Daoy (cell line): Measurements from ENCODE around the gene CPLX1. TPM values are rescaled to one million over a fixed set of nuclear protein-coding genes. Genes with fewer than 3 reads are reported as not detected.

Source experiments
- DNase-seq: peaks from one replicate; pipeline ENCODE4 v3.0.0-alpha.2; 2015; ENCODE audit warnings: low read depth
- total RNA-seq: library from RNA; depleted of rRNA; stranded (reverse); fragments of >200 nt; shearing (Covaris generic); gene quantifications from 2 replicates; pipeline ENCODE4 v1.2.3, GENCODE V29; 2014

CPLX1 gene
- total RNA-seq, 1 experiment from 2014 or later, result not detected

DNA sequence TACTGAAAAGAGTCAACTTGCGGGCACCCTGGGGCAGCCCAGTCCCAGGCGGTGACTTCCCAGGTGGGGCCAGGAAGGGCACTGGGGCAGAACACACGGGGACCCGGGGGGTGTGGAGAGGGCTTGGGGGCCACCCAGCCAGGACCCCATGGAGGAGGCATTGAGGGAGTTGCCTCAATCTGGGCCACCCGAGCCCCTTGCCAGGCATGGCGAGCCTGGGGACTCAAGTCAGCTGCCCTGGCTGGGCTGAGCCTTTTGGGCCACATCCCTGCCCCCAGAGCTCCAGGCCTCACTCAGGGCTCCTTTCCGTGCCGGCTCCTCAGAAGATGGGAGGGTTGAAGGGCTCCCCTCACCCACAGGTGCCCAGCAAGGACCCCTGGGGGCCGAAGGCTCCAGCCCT is 6.6 kb upstream of the CPLX1 start:
- no peak for DNase-seq

DNA sequence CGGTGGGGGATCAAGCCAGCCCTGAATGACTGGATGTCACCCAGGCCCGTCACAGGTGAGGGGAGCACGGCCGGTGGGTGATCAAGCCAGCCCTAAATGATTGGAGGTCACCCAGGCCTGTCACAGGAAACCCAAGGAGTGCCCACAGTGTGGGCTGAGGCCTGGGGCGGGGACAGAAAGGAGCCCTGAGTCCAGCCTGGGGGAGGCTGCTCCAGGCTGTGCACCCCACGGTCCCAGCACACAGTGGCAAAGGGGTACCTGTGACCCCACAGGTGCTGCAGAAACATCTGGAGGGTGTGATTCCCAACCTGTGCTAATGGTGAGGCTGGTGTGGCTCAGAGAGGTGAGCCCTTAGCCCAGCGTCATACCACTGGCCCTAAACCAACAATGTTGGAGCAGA is 6.2 kb upstream of the CPLX1 start:
- no peak for DNase-seq

DNA sequence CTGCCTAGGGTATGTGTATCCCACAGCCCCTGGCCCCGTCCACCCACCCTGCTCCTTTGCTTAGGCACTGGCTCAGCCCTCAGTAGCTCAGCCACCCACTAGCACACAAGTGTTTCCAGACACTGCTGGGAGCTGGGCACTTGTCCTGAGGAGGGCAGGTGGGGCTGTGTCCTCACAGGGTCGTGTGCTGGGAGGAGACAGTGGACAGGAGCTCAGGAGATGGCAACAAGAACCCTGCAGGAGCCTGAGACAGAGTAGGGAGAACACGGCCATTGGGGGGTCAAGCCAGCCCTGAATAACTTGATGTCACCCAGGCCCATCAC is 5.5 kb upstream of the CPLX1 start:
- no peak for DNase-seq

DNA sequence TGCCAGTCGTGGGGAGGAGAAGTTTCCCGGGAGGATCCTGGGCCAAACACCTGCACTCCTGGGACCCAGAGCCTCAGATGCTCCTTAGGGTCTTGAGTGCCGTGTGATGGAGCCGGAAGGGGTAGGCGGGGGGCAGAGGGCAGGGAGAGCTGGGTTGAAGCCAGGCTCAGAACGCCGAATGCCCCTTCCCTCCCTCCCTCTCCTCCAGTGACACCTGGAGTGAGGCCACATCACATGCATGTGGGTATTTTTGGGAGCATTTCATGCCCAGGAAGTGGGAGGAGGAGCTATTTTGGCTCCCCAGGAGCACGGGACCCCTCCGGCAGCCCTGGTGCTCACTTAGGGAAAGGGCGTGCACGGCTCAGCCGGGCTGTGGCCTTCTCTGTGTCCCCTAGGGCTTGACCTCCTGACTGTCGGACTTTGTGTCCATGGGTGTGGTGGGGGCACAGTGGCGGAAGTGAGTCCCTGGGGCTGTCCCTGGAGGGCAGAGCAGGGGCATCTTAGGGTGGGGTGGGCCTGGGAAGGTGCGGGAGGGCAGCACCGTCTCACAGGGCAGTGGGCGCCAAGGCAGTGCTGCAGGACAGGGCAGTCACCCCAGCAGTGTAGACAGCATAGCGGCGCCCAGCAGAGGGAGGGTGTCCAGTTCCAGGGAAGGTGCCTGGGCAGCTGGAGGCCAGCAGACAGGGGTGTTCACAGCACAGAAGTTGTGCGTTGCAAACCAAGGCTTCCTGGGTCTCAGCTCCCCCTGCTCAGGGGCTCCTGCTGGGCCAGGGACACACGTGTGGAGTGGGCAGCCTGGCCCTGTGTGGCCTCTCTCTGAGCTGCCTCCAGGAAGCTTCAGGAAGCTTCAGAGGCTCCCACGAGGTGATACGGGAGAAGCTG is 4.9 kb upstream of the CPLX1 start:
- DNase-seq, result no peak

DNA sequence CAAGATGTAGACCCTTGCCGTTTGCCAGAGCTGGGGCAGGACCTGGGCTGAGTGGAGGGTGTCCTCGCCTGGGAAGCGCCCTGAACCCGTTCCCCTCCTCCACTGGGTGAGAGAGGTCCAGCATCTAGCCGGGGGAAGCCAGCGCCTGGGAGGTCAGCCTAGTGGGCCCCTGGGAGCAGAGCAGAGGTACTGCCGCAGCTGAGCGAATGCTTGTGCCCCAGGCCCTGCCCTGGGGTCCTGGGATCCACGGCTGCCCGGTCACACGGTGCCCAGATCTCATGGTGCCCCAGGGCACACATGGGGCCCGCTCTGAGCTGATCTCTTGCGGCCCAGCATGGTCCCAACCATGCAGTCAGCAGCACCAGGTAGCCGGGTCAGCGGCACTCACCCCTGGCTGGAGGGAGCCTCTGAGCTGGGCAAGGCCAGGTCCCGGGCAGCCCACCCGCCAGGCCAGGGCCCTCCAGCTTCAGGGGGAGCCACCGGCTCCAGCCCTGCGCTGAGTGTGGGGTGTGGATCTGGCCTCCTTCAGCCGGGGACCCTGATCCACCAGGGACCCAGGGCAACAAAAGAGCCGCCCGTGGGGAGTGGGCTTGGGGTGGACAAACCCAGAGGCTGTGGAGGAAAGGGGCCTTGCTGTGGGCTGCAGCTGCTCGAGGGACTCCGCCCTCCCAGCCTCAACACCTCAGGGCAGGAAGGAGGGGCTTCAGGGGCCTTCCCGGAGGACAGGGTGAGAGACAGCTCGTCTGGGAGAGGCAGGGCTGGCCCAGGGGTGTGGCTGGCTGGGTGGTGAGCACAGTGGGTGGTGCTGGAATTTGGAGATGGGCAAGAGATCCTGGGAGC is 4.1 kb upstream of the CPLX1 start:
- DNase-seq, result no peak

DNA sequence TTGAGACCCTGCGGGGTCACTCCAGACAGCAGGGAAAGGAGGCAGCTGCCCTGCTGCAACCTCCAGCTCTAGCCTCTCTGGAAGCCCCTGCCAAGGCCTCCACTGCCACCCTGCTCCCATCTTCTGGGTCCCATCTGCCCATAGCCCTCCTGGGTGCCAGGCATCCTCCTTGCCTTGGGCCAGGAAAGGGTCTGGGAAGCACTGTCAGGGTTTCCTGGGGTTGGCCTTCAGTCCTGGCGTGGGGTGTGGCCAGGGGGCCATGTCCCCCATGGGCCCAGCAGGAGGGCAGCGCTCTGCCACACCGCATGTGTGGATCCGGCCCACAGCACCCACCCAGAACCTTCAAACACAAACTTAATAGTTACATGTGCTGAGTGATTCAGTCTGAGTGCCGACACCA is 3.4 kb upstream of the CPLX1 start:
- DNase-seq, result no peak

DNA sequence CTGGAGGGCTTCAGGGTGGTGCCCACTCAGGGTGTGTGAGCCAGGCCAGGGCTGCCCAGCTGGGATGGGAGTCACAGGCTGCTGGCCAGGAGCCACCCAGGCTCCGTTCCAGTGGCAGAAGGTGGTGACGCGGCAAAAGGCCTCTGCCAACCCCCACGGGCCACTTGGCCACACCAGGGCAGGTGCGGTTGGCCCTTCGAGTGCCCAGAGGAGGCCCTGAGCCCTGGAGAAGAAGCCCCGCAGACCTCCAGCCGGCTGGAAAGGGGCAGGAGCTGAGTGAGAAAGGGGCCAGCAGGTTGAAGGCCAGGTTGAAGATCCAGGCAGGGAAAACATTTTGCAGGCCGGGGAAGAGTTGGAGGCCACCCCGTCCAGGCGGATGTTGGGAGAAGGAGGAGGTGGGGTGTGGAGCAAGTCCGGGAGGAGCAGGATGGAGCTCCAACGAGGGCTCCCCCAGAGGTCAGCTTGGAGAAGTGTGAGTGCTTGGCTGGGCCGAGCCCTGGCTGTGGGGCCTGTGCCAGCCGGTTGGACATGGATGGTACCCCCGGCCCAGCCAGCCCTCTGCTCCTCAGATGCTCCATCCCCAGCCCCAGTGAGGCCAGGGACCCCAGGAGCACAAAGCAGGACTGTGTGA is 2.8 kb upstream of the CPLX1 start:
- DNase-seq, result peak; percentile 33

DNA sequence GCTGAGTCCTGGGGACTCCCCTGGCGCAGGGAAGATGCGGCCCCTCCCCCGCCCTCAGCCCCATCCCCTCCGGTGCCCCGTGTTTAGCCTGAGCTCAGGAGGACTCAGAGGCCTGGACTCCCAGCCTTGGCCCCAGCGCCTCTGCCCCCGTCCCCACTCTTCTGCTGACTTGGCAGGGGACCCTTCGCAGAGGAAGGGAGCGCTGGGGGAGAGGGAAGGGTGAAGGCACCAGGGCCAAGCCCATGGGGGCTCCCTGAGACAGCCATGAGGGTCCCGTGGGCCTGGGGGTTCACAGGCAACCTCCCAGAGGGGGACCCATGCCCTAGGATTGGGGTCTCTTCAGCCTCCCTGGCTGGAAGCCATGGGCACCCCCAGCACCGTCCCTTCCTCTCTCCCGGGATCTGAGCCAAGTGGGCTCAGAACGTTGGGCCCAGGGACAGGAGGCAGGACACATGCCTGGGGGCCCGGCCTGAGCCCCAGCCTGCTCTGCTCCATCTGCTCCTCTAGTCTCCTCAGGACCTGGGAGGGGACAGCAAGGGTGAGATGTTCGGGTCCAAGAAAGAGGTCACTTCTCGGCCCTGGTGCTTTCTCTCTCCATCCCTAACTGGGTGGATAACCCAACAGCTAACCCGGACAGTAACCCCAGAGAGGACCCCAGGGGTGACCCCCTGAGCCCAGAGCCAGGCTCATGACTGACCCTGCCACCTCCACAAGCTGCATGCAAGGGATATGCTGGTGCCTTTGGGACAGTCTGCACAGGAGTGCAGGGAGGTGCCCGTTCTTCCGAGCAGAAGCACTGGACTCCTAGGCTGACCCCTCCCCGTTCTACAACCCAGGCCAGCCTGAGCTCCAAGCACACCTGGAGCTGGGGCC is 1.5 kb upstream of the CPLX1 start:
- DNase-seq, result peak; percentile 2

DNA sequence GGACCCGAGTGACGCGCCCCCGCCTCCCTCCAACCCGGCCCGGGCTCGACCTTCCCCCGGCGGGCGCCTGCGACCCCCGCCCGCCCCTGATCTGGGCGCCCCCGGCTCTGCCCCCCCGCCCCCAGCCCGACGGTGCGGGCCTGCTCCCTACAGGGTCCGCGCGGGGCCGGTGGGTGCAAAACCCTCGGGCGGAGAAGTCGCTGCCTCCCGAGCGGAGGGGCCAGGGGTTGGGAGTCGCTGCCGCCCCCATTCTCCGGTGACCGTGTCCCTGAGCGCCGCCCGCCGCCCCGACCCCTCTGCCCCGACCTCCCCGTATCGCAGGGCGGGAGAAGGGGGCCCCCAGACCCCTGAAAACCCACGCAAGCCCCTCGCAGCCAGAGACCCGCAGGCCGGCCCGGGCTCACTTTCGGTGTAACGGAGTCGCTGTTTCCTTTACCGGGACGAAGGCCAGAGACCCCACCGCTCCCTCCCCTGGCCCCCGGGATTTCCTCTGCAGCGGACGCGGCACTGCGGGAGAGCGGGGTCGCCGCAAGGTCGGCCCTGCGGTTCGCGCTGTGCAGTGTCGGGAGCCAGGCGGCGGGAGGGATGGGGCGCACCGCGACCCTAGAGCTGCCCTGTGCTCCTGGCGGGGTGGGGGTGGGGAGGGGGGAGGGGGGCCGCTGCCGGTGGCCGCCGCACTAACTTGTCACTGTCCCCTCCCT is 729 bp upstream of the CPLX1 start:
- DNase-seq, result no peak

DNA sequence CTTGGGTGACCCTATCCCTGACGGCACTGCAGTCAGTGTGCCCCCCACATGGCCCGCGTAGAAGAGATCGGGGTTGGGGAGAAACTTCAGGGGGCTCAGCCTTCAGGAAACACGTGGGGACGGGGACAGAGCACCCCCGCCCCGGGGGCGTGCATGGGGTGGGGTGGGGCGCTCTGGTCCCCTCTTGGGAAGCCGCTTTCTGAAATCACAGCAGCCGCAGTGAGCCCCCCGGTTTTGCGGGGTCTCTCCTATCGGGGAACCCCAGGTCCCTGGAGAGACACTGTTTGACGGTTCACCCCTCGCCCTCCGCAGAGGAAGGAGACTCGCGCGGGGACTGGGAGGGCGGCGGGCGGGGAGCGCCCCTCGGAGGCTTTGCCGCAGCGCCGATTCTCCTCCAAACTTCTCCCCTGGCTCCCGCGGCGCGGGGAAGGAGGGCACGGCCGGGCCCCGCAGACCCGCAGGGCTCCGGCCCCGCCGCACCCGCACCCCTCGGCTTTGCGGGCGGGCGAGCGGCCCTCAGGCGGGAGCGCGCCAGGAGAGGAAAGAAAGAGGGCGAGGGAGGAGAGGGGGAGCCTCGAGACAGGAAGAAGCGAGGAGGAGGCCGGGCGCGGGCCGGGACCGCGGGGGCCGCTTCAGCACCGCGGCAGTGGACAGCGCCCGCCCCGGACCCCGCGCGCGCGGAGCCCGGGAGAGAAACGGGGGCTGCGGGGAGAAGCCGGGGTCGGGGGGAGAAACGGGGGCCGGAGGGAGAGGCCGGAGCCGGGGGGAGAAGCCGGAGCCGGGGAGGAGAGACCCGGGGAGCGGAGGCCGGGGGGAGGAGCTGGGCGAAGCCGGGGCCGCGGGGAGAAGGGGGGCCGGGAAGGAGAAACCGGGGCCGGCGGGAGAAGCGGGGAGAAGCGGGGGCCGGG is 612 bp downstream of the CPLX1 start:
- DNase-seq, result peak; percentile 45

DNA sequence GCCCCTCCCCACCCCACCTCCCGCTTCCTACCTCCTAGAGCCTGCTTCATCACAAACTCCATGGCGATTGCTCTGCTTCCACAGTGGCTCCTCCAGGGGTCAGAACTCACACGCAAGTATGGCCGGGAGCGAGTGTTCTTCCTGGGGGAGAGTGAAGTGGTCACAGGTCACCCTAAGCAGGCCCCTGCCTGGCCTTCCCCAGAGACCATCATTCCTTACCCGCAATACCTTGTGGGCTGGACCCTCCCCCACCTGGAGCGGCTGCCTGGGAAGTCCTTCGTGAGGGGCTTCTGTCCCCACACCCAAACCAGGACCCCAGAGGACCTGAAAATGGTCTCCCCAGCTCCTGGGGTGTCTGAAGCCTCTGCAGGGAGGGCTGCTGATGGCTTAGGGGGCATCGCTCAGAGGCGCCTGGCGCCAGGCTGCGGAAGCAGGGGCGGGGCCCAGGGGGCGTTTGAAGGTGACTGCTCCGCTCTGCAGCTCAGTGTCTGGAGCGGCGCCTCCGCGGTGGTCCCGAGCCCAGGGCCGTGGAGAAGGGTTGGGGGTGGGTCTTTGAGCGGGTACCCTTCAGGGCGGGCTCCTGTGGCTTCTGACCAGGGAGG is 1.4 kb downstream of the CPLX1 start:
- no peak for DNase-seq

DNA sequence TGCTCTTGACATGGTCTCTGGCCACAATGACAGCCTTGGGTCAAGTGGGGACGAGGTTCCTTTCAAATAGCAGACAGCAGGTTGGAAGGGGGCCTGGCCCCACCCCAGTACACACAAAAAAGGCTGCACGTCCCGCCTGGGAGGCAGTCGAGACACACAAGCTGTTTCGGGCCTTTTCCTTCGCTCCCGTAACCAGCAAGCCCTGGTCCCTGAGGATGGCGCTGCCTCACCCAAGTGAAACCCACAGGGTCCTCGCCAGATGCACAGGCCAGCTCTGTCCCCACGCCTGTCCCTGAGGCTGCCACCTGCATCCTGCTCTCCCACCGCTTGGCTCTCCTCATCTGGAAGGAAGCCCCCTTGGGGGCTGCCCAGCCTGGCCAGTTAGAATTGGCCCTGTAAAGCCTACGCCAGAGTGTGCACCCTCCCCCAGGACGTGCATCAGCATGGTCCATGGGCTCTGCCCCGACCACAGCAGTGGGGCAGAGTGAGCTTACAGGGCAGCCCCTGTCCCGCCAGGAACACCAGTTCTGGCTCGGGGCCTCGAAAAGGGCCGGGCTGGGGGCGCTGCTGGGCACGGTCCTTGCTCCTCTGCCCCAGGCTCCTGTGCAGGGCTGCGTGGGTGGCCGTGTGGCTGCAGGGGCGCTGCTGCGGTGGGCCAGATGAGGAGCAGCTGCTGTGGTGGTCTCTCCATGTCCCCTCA is 2.0 kb downstream of the CPLX1 start:
- DNase-seq, result no peak

DNA sequence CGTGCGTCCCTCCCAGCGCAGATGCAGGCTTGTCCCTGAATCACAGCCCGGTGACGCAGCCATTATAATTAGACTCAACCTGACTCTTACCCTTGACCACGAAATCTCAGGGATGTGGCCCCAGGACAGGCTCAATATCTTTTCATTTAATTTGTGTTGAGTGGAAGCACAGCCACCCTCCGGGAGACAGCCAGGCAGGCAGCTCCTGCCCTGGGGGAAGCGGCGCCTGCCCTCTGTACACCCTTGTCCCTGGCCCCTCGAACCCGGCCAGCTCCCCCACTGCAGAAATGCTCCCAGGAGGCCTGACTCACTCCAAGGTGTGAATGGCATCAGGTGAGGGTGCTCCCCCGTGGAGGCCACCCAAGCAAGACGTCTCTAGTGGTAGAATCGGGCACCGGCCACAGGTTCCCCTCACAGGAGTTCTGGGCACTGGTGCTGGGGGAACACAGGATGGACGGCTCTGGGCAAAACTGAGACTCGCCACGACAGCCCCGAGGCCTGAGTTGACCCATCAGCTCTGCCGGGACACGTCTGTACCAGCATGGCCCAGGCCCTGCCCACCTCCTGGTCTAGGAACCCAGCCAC is 2.7 kb downstream of the CPLX1 start:
- DNase-seq, result peak; percentile 26

DNA sequence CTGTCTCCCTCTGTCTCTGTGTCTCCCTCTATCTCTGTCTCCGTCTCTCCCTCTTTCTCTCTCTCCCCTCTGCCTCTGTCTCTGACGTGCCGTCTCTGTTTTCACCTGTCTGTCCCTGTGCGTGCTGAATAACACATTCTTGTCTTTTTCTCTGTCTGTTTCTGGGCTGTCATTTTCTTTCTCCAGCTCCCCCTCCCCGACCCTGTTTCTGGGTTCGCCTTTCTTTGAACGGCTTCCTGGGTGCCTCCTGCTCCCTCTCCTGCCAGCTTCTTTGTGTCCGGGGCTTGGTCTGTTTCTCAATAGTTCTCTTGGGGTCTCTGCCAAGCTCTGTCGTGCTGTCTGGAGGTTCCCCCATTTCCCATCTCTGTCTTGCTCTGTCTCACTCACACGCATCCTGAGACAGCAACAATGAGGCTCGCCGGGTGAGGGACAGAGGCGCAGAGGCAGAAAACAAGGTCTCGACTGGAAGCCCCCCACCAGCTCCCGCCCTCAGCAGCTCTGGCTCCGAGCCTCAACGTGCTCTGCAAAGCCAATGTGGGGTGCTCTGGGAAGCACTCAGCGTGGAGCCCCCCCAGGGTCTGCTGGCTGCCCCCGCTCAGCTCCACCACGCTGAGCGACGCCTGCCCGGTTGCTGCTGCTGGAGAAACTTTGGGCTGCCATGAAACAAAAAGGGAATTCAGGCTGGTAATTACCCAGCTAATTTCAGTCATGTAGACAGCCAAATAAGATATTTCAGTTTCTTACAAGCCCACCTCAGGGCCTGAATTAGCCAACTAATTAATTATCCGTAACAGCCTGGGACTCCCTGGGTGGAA is 3.4 kb downstream of the CPLX1 start:
- DNase-seq, result no peak

DNA sequence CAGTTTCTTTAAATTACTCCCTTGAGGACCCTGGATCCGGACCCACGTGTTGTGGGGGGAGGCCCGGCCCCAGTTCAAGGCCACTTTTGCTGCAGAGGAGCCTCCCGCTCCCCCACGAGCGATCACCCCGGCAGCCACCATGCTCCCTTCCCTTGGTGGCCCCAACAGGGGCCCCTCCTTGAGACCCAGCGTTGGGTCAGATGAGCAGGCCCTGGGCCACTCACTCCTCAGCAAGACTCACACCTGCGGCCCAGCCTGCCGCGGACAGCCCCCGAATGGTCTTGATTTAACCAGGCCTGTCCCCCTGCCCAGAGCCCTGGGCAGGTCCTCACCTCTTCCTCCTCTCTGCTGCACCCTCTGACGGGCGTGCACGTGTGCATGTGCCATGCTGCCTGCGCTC is 4.3 kb downstream of the CPLX1 start:
- no peak for DNase-seq

DNA sequence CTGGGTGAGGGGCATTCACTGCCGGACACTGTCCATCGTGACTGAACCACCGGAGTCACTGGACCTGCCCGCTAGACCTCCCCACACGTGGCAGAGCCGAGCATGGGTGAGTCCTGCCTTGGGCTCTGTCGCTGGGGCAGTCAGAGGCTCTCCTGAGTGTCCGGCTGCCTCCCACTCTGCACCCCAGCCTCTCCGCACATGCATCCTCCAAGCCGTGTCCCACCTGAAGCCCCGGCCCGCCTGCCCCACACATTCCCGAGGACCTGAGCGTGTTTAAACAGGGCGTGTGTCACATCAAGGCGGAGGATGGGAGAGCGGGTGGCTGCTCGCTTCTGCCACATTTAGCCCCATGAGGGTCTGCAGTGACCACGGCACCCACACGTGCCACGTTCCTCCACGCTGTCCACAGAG is 4.7 kb downstream of the CPLX1 start:
- no peak for DNase-seq
